SK-N-MC (cell line): Measurements from ENCODE around the gene ZMYND8.

Experiments used
- EZH2 ChIP-seq: fragments of 200-600 bp; sonication (generic); IDR thresholded peaks from one replicate; pipeline ENCODE4 v1.6.1; 2017; ENCODE audit warnings: antibody characterized with exemption
- FOXP2 ChIP-seq: optimal IDR thresholded peaks from 2 replicates; pipeline ENCODE3; 2011; ENCODE audit warnings: mild to moderate bottlenecking, moderate library complexity; ENCODE audit not compliant: insufficient read depth; ENCODE audit errors: extremely low read length, control extremely low read depth

DNA sequence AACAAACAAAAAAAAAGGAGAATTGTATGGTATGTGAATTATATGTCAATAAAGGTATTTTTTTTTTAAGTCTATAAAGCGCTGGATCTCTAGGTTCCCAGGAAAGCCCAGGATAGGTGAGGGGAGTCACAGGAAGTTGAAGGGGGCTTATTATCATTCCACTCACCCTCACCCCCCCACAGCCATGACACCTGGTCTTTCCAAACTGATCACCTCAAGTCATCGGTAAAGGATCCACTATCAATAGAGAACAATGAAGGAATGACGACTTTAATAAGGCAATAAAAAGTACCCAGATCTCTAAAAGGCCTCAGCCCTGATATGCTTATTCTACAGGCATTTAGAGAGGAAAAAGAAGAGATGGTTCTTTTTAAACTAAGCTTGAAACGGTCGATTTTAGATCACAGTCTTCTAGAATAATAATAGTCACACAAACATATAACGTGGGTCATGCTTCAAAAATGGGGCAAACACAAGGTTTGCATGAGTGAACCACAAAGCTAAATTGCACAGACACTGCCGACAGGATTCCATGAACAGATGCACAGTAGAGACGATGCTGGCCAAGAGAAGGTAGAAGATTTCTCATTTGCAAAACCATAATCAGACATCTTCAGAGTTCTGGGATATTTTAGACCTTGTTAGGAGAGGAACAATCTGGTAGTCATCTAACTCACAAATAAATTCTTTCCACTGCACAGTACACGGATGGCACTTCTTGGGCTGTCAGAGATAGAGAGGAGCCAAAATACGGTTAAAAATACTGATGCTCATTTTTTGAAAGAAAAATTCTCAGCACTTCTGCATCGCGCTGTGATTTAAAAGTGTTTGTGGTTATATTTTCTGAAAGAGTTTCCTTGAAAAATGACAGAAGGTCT is 21.0 kb downstream of the ZMYND8 start:
- TF ChIP-seq EZH2, result no peak
- no peak for TF ChIP-seq FOXP2
